Esophagus mucosa (tissue), 1 donor: ENCODE measurements around the gene POLR3GL. TPM values are rescaled to one million over a fixed set of nuclear protein-coding genes. Genes with fewer than 3 reads are reported as not detected.
"Not testable (repeated sequence)": the region's sequence is repeated elsewhere in the genome, so short reads cannot be mapped to it uniquely, and the experiment has no call there.

Experiments used
- ATAC-seq: fragments of 200-7000 bp; cut with Tn5 transposase; one replicate; pipeline ENCODE4 v1.9.1; 2020
- total RNA-seq: library from RNA; stranded (reverse); gene quantifications from one replicate; pipeline ENCODE4 v1.2.4, GENCODE V29; 2023
- donor health status: DM: yes; HTN: yes; CAD: no.

Gene POLR3GL
- total RNA-seq: 6.1 TPM

GRCh38 chr1:145964328-145965118 lies at the start of gene POLR3GL, which contains the start of gene ANKRD34A:
POLR3GL (plus strand) TSS chr1:145964690; CDS start chr1:145974866, 10,176 bp downstream.
ANKRD34A (minus strand) TSS chr1:145964575; CDS start chr1:145961759, 2,816 bp downstream.
- ATAC-seq: peak; percentile 90

DNA sequence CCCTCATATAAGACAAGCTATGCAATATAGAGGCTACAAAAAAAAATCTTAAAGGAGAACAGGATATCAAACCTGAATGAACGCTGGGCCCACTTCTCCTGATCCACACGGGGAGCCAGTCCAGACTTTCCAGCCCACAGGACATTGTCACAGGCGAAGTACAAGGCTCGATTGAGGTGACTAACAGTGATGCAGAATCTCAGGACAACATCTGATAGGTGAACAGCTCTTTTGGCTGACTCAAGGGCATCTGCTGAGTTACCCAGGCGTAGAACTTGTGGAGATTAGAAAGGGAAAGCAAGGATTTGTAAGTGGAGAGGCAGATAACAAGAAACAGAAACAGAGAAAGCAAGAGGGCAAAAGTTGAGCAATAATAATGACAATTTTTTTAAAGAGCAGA lies 47.7 kb upstream of the POLR3GL start:
- ATAC-seq: peak; percentile 27

GRCh38 chr1:145917595-145917994 lies 46.9 kb upstream of the POLR3GL start:
- no peak for ATAC-seq

- ATAC-seq: peak; percentile 94
These were observed 46.1 kb upstream of the POLR3GL start, which contains the start of gene PEX11B for GRCh38 chr1:145918144-145918991. PEX11B (minus strand) TSS chr1:145918717; CDS start chr1:145918688, 29 bp downstream.

DNA sequence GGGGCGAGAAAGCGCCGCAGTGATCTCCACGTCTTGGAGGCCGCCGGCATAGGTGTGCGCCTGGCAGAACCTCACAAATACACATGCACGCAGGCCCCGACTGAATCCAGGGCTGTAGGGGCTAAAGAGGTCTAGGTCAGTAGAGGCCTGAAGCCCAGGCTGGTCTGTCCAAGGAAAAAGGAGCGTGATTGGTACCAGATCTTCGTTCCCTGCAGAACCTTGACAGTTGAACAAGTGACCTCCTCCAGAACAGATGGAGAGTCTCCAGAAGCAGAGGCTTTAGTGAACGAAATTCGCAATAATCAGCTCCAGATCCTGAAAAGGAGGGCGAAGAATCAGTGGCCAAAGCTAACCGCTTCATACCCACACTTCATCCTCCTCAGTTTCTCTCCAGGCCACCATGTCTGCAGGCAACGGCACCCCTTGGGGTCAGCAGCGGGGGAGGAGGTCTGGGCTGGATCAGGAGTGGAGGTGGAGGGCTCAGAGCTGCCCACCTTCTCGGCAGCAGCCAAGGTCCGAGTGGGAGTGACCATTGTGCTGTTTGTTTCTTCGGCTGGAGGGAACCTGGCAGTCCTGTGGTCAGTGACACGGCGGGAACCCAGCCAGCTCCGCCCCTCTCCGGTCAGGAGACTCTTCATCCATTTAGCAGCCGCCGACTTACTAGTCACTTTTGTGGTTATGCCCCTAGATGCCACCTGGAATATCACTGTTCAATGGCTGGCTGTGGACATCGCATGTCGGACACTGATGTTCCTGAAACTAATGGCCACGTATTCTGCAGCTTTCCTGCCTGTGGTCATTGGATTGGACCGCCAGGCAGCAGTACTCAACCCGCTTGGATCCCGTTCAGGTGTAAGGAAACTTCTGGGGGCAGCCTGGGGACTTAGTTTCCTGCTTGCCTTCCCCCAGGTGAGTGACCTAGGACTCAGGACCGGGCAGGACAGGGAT lies 45.2 kb upstream of the POLR3GL start:
- peak; percentile 90 for ATAC-seq

DNA sequence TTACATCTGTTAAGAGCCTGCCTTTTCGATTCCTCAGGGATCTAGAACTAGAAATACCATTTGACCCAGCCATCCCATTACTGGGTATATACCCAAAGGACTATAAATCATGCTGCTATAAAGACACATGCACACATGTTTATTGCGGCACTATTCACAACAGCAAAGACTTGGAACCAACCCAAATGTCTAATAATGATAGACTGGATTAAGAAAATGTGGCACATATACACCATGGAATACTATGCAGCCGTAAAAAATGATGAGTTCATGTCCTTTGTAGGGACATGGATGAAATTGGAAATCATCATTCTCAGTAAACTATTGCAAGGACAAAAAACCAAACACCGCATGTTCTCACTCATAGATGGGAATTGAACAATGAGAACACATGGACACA lies 44.2 kb upstream of the POLR3GL start:
- ATAC-seq: not testable (repeated sequence)

DNA sequence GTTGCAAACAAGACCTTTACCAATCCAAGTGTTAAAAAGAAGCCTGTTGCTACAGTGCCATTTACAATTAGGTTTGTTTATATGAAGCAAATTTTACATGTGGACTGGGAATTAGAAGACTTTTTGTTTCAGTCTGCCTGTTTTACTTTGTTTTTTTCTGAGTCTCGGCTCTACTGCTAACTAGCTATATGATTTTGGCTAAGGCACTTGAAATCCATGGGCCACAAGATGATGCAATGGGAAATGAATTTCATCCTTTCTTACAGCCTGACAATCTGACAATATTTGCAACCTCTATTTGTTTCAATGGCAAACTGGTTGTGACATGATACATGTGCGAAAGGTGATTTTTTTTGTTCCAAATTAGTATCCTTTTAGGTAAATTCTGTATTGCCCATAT lies 42.2 kb upstream of the POLR3GL start:
- no peak for ATAC-seq

- ATAC-seq: peak; percentile 27
These were observed 37.8 kb upstream of the POLR3GL start for GRCh38 chr1:145926686-145927062.

DNA sequence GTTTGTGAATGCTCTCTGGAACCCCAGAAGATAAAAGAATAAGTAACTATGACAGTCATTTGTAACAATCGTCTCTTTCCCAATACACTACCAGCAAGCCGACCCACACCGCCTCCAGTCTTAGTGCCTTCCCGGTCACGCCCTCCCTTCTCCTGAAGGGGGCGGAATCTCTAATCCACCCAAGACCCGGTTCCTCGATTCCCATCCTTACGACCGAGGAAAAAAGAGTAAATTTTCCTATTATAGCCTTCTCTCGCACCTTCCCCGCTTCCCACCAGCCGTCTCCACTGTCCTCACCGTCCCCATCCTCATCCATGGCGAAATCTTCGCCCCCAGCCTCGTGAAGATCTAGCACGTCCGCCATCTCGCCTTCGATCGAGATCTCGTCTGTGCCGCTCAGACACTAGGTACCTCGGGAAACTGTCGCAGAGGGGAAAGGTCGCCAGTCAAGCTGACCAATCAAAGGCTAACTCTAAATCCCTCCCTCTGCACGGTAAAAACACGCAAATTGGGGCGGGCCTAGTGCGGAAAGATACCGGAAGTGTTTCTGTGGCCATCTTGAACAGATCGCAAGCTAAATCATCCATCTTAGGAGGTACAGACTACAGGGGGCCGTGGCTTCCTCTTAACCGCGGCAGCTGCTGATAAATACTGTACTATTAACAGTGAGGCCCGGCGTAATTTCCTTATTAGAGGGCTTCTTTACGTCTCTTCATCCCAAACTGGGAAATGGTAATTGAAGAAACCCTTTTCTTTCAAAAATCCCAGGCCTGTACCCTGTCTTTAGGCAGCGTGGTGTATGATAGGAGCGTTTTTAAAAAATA lies 37.2 kb upstream of the POLR3GL start, which contains the start of gene RBM8A:
Gene RBM8A, minus strand, starts transcription at position 422 of the 824 bp plus-strand sequence. Its CDS starts 58 bp downstream, at position 364.
- ATAC-seq: peak; percentile 97

- ATAC-seq: no peak
These were observed 36.4 kb upstream of the POLR3GL start for GRCh38 chr1:145927916-145928643.

GRCh38 chr1:145932522-145933009 lies 31.9 kb upstream of the POLR3GL start:
- ATAC-seq: not testable (repeated sequence)

DNA sequence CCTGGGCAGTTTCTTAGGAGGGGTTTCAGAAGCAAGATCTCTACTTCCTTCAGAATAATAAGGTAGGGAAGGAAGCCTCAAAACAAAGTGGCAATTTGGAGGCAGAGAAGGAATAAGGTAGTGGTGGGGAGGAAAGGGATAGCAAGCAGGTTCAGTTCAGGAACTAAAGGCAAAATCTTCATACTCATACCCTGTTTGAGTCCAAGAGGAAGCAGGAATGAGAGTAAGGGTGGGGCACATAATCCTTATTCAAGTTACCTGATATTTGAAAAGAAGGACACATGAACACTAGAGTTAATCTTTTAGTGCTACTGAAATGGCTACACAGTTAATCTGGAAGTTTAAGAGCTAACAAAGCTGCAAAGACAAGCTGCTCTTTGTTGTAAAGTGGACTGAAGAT lies 28.8 kb upstream of the POLR3GL start:
- ATAC-seq: peak; percentile 79

GRCh38 chr1:145936247-145936646 lies 28.2 kb upstream of the POLR3GL start:
- peak; percentile 34 for ATAC-seq

GRCh38 chr1:145937436-145937835 lies 27.1 kb upstream of the POLR3GL start:
- ATAC-seq: no peak

GRCh38 chr1:145942405-145942804 lies 22.1 kb upstream of the POLR3GL start:
- ATAC-seq: no peak

GRCh38 chr1:145942871-145943270 lies 21.6 kb upstream of the POLR3GL start:
- no peak for ATAC-seq

- no peak for ATAC-seq
These were observed 20.0 kb upstream of the POLR3GL start for GRCh38 chr1:145944532-145944931.

GRCh38 chr1:145946477-145946986 lies 18.0 kb upstream of the POLR3GL start:
- ATAC-seq: no peak

DNA sequence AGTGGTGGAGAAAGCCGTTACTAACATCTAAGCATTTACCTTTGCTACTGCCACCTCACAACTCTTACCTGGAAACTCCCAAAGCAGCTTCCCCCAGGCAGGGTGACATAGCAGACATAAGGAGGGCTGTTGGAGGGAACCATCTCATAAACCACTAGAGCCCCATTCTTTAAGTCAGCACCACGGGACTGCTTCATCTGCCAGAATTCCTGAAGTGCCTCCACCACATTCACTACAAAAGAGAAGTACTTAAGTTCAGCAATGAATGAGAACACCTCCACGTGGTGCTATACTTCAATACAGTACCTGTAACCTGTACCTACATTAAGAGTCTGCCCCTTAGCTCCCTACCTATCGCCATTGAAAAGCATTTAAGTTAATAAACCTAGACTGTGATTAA lies 16.9 kb upstream of the POLR3GL start:
- ATAC-seq: no peak

- no peak for ATAC-seq
These were observed 15.3 kb upstream of the POLR3GL start for GRCh38 chr1:145949219-145949618.
